ENCODE results near the gene POLE4. TPM values are rescaled to one million over a fixed set of nuclear protein-coding genes. Genes with fewer than 3 reads are reported as not detected.
A peak's percentile ranks its signal among the peaks of the same experiment; 100 is the strongest.

POLE4 gene, protein sequence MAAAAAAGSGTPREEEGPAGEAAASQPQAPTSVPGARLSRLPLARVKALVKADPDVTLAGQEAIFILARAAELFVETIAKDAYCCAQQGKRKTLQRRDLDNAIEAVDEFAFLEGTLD
- total RNA-seq = 33.9 and 50.2 TPM in 2 replicates

GRCh38 chr2:74958274-74959105 lies at the start of gene POLE4:
Gene POLE4, plus strand, starts transcription at chr2:74958643. Its CDS starts 37 bp downstream, at chr2:74958680.
- no peak for DNase-seq (ENCODE audit: low read depth)

GRCh38 chr2:74908748-74909444 lies 49.5 kb upstream of the POLE4 start:
- TF ChIP-seq, protein P1, sequence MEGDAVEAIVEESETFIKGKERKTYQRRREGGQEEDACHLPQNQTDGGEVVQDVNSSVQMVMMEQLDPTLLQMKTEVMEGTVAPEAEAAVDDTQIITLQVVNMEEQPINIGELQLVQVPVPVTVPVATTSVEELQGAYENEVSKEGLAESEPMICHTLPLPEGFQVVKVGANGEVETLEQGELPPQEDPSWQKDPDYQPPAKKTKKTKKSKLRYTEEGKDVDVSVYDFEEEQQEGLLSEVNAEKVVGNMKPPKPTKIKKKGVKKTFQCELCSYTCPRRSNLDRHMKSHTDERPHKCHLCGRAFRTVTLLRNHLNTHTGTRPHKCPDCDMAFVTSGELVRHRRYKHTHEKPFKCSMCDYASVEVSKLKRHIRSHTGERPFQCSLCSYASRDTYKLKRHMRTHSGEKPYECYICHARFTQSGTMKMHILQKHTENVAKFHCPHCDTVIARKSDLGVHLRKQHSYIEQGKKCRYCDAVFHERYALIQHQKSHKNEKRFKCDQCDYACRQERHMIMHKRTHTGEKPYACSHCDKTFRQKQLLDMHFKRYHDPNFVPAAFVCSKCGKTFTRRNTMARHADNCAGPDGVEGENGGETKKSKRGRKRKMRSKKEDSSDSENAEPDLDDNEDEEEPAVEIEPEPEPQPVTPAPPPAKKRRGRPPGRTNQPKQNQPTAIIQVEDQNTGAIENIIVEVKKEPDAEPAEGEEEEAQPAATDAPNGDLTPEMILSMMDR (conservative IDR thresholded peaks at IDR 0.05; ENCODE audit: low read depth, low read length) = no peak
- no peak for DNase-seq (ENCODE audit: low read depth)
- H3K4me3 ChIP-seq (ENCODE audit: low read depth, low read length) = peak overlapping the region; percentile 40

More at GRCh38 chr2:74958274-74959105, at the start of gene POLE4:
- H3K4me3 ChIP-seq (ENCODE audit: low read depth, low read length) = peak within 1 kb of the TSS; percentile 70
- TF ChIP-seq, protein P1 (conservative IDR thresholded peaks at IDR 0.05; ENCODE audit: low read depth, low read length) = no peak

- TF ChIP-seq, protein P1 (conservative IDR thresholded peaks at IDR 0.05; ENCODE audit: low read depth, low read length) = no peak
Observed at GRCh38 chr2:74910245-74910644, 48.2 kb upstream of the POLE4 start.

GRCh38 chr2:74911061-74911460 lies 47.4 kb upstream of the POLE4 start:
- DNase-seq (ENCODE audit: low read depth) = no peak
- TF ChIP-seq, protein P1 (conservative IDR thresholded peaks at IDR 0.05; ENCODE audit: low read depth, low read length) = no peak
- no peak overlapping the region for H3K4me3 ChIP-seq (ENCODE audit: low read depth, low read length)

More at GRCh38 chr2:74910245-74910644, 48.2 kb upstream of the POLE4 start:
- no peak for DNase-seq (ENCODE audit: low read depth)
- no peak overlapping the region for H3K4me3 ChIP-seq (ENCODE audit: low read depth, low read length)

DNA sequence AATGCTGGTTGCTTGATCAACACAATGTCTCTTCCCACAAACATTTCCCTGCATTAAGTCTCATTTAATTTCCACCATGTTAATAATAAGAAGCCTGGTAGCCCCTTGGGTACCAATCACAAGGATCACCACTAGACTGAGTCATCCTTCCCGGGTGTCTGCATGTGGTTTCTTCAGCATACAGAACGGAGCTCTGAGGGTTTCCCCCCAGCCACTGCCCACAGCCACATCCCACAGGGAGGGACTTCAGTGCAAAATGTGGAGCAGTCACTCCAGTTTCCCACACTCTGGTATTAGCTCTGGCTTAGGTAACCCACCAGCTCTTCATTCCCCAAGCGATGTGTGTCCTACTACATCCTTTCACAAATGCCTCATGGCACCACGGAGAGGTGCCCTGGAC lies 42.7 kb upstream of the POLE4 start:
- TF ChIP-seq, protein P1 (conservative IDR thresholded peaks at IDR 0.05; ENCODE audit: low read depth, low read length) = no peak
- no peak for DNase-seq (ENCODE audit: low read depth)
- H3K4me3 ChIP-seq (ENCODE audit: low read depth, low read length) = no peak overlapping the region

DNA sequence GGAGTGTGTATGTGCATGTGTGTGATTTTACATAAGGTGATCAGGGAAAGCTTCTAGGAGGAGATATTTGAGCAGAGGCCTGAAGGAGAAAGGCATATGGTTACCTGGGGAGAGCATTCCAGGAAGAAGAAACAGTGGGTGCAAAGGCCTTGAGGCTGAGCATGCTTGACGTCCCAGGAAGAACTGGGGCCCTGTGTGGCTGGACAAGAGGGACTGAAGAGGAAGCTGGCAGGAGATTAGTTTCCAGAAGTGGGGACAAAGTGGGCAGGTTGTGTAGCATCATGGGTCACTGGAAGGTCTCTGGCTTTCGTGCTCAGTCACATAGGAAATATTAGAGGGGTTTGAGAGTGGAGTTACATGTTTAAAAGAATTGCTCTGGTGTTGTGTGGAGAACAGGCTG lies 42.0 kb upstream of the POLE4 start:
- TF ChIP-seq, protein P1 (conservative IDR thresholded peaks at IDR 0.05; ENCODE audit: low read depth, low read length) = no peak
- DNase-seq (ENCODE audit: low read depth) = no peak
- no peak overlapping the region for H3K4me3 ChIP-seq (ENCODE audit: low read depth, low read length)
